Measurements from ENCODE around the gene CBFB.
"Not testable (repeated sequence)": the region's sequence is repeated elsewhere in the genome, so short reads cannot be mapped to it uniquely, and the experiment has no call there.

DNA sequence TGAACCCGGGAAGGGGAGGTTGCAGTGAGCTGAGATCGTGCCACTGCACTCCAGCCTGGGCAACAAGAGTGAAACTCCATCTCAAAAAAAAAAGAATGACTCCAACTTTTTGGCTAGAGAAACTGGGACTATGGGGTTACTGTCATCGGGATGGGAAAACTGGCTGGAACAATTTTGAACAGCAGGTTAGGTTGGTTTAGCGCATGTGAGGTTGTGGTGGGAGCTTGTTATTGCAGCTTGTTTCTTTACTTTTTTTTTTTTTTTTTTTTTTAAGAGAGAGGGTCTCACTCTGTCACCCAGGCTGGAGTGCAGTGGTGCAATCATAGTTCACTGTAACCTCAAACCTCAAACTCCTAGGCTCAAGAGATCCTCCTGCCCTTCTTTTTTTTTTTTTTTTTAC is 12.6 kb downstream of the CBFB start:
- TF ChIP-seq CTCF (IDR thresholded peaks at IDR 0.05; ENCODE audit: low read depth, low read length); EZH2phosphoT487 (IDR thresholded peaks at IDR 0.05; ENCODE audit: low read depth): not testable (repeated sequence)

Measured in OCI-LY3 (cell line).